ENCODE data around the gene GRIN1.

GRIN1 gene

GRCh38 chr9:137127301-137128157, 11.4 kb upstream of the GRIN1 start:
- Histone ChIP-seq H4K20me1 (ENCODE audit: low read depth, low read length) (no peaks in the 10 kb centered on the region), H3K4me3 (ENCODE audit: insufficient read depth, low read length, poor library complexity, severe bottlenecking) (peak overlapping the region; percentile 61), H3K9me3 (ENCODE audit: insufficient read depth, low read length) (no peaks in the 10 kb centered on the region), H3K79me2 (ENCODE audit: insufficient read depth, low read length) (peaks cover 15% of the 10 kb centered on the region), H3K9me2 (replicated peaks; ENCODE audit: insufficient read depth, low read length) (no peaks in the 10 kb centered on the region), H3K27ac (ENCODE audit: low read depth, low read length) (peak overlapping the region; percentile 90), H3F3A (ENCODE audit: insufficient read depth) (peaks cover 37% of the 10 kb centered on the region), H3K4me2 (ENCODE audit: low read depth, low read length, poor library complexity, severe bottlenecking) (peak overlapping the region; percentile 87), H3K27me3 (ENCODE audit: low read length) (no peaks in the 10 kb centered on the region), H3K36me3 (ENCODE audit: low read length) (no peaks in the 10 kb centered on the region), H2AFZ (ENCODE audit: low read depth, low read length, severe bottlenecking) (peak overlapping the region; percentile 28), H3K9ac (ENCODE audit: low read length) (peak overlapping the region; percentile 81)
- TF ChIP-seq EZH2phosphoT487 (conservative IDR thresholded peaks at IDR 0.05; ENCODE audit: low read length), result no peak
- TF ChIP-seq CTCF (IDR thresholded peaks at IDR 0.05; ENCODE audit: insufficient read depth, low read length, poor library complexity, severe bottlenecking), result no peak

- H3K27me3 ChIP-seq (ENCODE audit: low read length), result no peaks in the 10 kb centered on the region
- peaks cover 15% of the 10 kb centered on the region for H3K79me2 ChIP-seq (ENCODE audit: insufficient read depth, low read length)
Measured at GRCh38 chr9:137128158-137128861, 10.6 kb upstream of the GRIN1 start.

GRCh38 chr9:137128862-137129455, 10.0 kb upstream of the GRIN1 start:
- no peaks in the 10 kb centered on the region for H3K36me3 ChIP-seq (ENCODE audit: low read length)
- H3F3A ChIP-seq (ENCODE audit: insufficient read depth), result peaks cover 25% of the 10 kb centered on the region
- H2AFZ ChIP-seq (ENCODE audit: low read depth, low read length, severe bottlenecking), result peak overlapping the region; percentile 90
- H3K9me2 ChIP-seq (replicated peaks; ENCODE audit: insufficient read depth, low read length), result no peaks in the 10 kb centered on the region
- TF ChIP-seq EZH2phosphoT487 (conservative IDR thresholded peaks at IDR 0.05; ENCODE audit: low read length), result no peak
- no peak for TF ChIP-seq CTCF (IDR thresholded peaks at IDR 0.05; ENCODE audit: insufficient read depth, low read length, poor library complexity, severe bottlenecking)
- no peaks in the 10 kb centered on the region for H3K27me3 ChIP-seq (ENCODE audit: low read length)
- peak overlapping the region; percentile 90 for H3K27ac ChIP-seq (ENCODE audit: low read depth, low read length)
- H3K4me3 ChIP-seq (ENCODE audit: insufficient read depth, low read length, poor library complexity, severe bottlenecking), result peak overlapping the region; percentile 61
- H3K9ac ChIP-seq (ENCODE audit: low read length), result peak overlapping the region; percentile 81
- no peaks in the 10 kb centered on the region for H4K20me1 ChIP-seq (ENCODE audit: low read depth, low read length)
- peaks cover 15% of the 10 kb centered on the region for H3K79me2 ChIP-seq (ENCODE audit: insufficient read depth, low read length)
- peak overlapping the region; percentile 87 for H3K4me2 ChIP-seq (ENCODE audit: low read depth, low read length, poor library complexity, severe bottlenecking)
- H3K9me3 ChIP-seq (ENCODE audit: insufficient read depth, low read length), result no peaks in the 10 kb centered on the region

More at GRCh38 chr9:137128158-137128861, 10.6 kb upstream of the GRIN1 start:
- Histone ChIP-seq H3K4me2 (ENCODE audit: low read depth, low read length, poor library complexity, severe bottlenecking) (peak overlapping the region; percentile 87), H4K20me1 (ENCODE audit: low read depth, low read length) (no peaks in the 10 kb centered on the region), H3F3A (ENCODE audit: insufficient read depth) (peaks cover 30% of the 10 kb centered on the region), H3K36me3 (ENCODE audit: low read length) (no peaks in the 10 kb centered on the region), H3K9me2 (replicated peaks; ENCODE audit: insufficient read depth, low read length) (no peaks in the 10 kb centered on the region), H2AFZ (ENCODE audit: low read depth, low read length, severe bottlenecking) (no peak overlapping the region), H3K27ac (ENCODE audit: low read depth, low read length) (peak overlapping the region; percentile 90), H3K9me3 (ENCODE audit: insufficient read depth, low read length) (no peaks in the 10 kb centered on the region), H3K9ac (ENCODE audit: low read length) (peak overlapping the region; percentile 81), H3K4me3 (ENCODE audit: insufficient read depth, low read length, poor library complexity, severe bottlenecking) (peak overlapping the region; percentile 61)
- TF ChIP-seq EZH2phosphoT487 (conservative IDR thresholded peaks at IDR 0.05; ENCODE audit: low read length), result no peak
- no peak for TF ChIP-seq CTCF (IDR thresholded peaks at IDR 0.05; ENCODE audit: insufficient read depth, low read length, poor library complexity, severe bottlenecking)

Measured in SU-DHL-6 (cell line).